ENCODE measurements around the gene SZT2. TPM values are rescaled to one million over a fixed set of nuclear protein-coding genes. Genes with fewer than 3 reads are reported as not detected.

Gene SZT2
- total and polyA plus RNA-seq, 2 of the 4 experiments (the other 2 are of a cell fraction): 9.5 to 14.3 TPM

- H2BK15ac ChIP-seq (ENCODE audit: low read depth, low read length): no peak overlapping the region
- H3K14ac ChIP-seq (replicated peaks; ENCODE audit: low read depth, low read length): no peak overlapping the region
- H4K8ac ChIP-seq (ENCODE audit: low read depth in 2 of 2, low read length in 2 of 2): no peak overlapping the region
- 94% methylated on average over 6 of the region's 10 CpGs; no CpG with 5 or more reads in 1 of the 2 experiments for WGBS, 2 experiments (ENCODE audit: extremely low coverage in 2 of 2, insufficient read length in 1 of 2)
- ATAC-seq (ENCODE audit: low read depth) (no peak), DNase-seq (no peak)
- H3K9me1 ChIP-seq (ENCODE audit: insufficient read depth, low read length): peaks cover 14% of the 10 kb centered on the region; the same call in 1 of the 2 replicates
- no peak overlapping the region for H3K9ac ChIP-seq (ENCODE audit: low read depth, low read length)
- no peak overlapping the region for H3K4me3 ChIP-seq (ENCODE audit: insufficient read depth, low read depth, low read length)
- no peak overlapping the region for H3K4me2 ChIP-seq (ENCODE audit: low read depth, low read length)
- CTCF ChIA-PET: no interaction called here
- no peaks in the 10 kb centered on the region; the same call in 1 of the 2 replicates for H4K20me1 ChIP-seq (ENCODE audit: insufficient read depth, low read length)
- POLR2A ChIA-PET (ENCODE audit: unreplicated experiment): no interaction called here
- H2BK5ac ChIP-seq (ENCODE audit: low read depth, low read length, poor library complexity, severe bottlenecking): no peak overlapping the region
- no peak overlapping the region for H4K91ac ChIP-seq (ENCODE audit: insufficient read depth, low read depth, low read length)
- peaks cover 82% of the 10 kb centered on the region for H3K36me3 ChIP-seq (ENCODE audit: control insufficient read depth, insufficient read depth, low read length)
- intact Hi-C loops (cut with micrococcal nuclease) (no loop called here), in situ Hi-C loops (cut with MboI; ENCODE audit: low sequenced_read_pairs) (loop anchor here (25.0 kb wide), 1 partner anchor 509 kb away; no protein-coding TSS in a partner anchor), dilution Hi-C loops (cut with HindIII; ENCODE audit: low sequenced_read_pairs, unreplicated experiment) (no loop called here)
- H3K27me3 ChIP-seq (ENCODE audit: control insufficient read depth, insufficient read depth, low read length): no peaks in the 10 kb centered on the region
- H2BK20ac ChIP-seq (ENCODE audit: low read depth, low read length): no peak overlapping the region
- H2AK9ac ChIP-seq (replicated peaks; ENCODE audit: low read depth, low read length, poor library complexity): no peak overlapping the region
- H3K56ac ChIP-seq (ENCODE audit: extremely low read depth, insufficient read depth, low read length): no peak overlapping the region
- no peak overlapping the region for H4K5ac ChIP-seq (ENCODE audit: low read depth, low read length)
- H3K23ac ChIP-seq (ENCODE audit: low read depth, low read length): no peak overlapping the region
- BruUV-seq (replicated peaks): no TSS peak
- no peak overlapping the region for H2AK5ac ChIP-seq (ENCODE audit: low read depth, low read length)
- no peak overlapping the region for H3K18ac ChIP-seq (ENCODE audit: low read depth, low read length)
- H2BK120ac ChIP-seq (ENCODE audit: low read depth, low read length): no peak overlapping the region
- no peak overlapping the region for H3K4ac ChIP-seq (ENCODE audit: low read depth, low read length)
- peaks cover 0 to 4% of the 10 kb centered on the region in 2 experiments; a peak in 1 of 4 replicates for H3K79me1 ChIP-seq (ENCODE audit: low read depth in 1 of 2, low read length in 2 of 2)
- no peaks in the 10 kb centered on the region for H3K4me1 ChIP-seq (ENCODE audit: control insufficient read depth, insufficient read depth, low read length)
- no peak overlapping the region for H3K27ac ChIP-seq (ENCODE audit: insufficient read depth, low read length)
- no peaks in the 10 kb centered on the region for H3K9me3 ChIP-seq (ENCODE audit: control insufficient read depth, insufficient read depth, low read length)
- no peak overlapping the region for H2AFZ ChIP-seq (replicated peaks; ENCODE audit: low read length, poor library complexity)
- no peak for TF ChIP-seq BHLHE40 (IDR thresholded peaks at IDR 0.05; ENCODE audit: low read depth, low read length)
- no peak for TF ChIP-seq FOS (IDR thresholded peaks at IDR 0.05; ENCODE audit: low read depth, low read length)
- no peak for TF ChIP-seq CHD1 (IDR thresholded peaks at IDR 0.05; ENCODE audit: low read depth, low read length)
- no peak for TF ChIP-seq RCOR1 (IDR thresholded peaks at IDR 0.05; ENCODE audit: insufficient replicate concordance, low read length)
- TF ChIP-seq, protein P1, sequence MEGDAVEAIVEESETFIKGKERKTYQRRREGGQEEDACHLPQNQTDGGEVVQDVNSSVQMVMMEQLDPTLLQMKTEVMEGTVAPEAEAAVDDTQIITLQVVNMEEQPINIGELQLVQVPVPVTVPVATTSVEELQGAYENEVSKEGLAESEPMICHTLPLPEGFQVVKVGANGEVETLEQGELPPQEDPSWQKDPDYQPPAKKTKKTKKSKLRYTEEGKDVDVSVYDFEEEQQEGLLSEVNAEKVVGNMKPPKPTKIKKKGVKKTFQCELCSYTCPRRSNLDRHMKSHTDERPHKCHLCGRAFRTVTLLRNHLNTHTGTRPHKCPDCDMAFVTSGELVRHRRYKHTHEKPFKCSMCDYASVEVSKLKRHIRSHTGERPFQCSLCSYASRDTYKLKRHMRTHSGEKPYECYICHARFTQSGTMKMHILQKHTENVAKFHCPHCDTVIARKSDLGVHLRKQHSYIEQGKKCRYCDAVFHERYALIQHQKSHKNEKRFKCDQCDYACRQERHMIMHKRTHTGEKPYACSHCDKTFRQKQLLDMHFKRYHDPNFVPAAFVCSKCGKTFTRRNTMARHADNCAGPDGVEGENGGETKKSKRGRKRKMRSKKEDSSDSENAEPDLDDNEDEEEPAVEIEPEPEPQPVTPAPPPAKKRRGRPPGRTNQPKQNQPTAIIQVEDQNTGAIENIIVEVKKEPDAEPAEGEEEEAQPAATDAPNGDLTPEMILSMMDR (conservative IDR thresholded peaks at IDR 0.05; ENCODE audit: low read depth, low read length): no peak
- TF ChIP-seq RAD21 (IDR thresholded peaks at IDR 0.05; ENCODE audit: low read length): no peak
- TF ChIP-seq MAZ (IDR thresholded peaks at IDR 0.05; ENCODE audit: borderline replicate concordance, low read depth, low read length): no peak
- no peak for TF ChIP-seq MXI1 (IDR thresholded peaks at IDR 0.05; ENCODE audit: borderline replicate concordance, low read depth, low read length)
- TF ChIP-seq MAFK (IDR thresholded peaks at IDR 0.05; ENCODE audit: low read depth, low read length): no peak
- no peak for TF ChIP-seq POLR2A (IDR thresholded peaks at IDR 0.05; ENCODE audit: low read depth, low read length)
- TF ChIP-seq USF2 (IDR thresholded peaks at IDR 0.05; ENCODE audit: low read depth, low read length): no peak
- no peak for TF ChIP-seq NFE2L2 (IDR thresholded peaks at IDR 0.05; ENCODE audit: low read depth, low read length)
- TF ChIP-seq SMC3 (IDR thresholded peaks at IDR 0.05; ENCODE audit: low read depth, low read length): no peak
- TF ChIP-seq RFX5 (IDR thresholded peaks at IDR 0.05; ENCODE audit: low read depth, low read length): no peak
- TF ChIP-seq ELK1 (IDR thresholded peaks at IDR 0.05; ENCODE audit: borderline replicate concordance, low read depth, low read length): no peak
- TF ChIP-seq CEBPB (IDR thresholded peaks at IDR 0.05; ENCODE audit: low read depth, low read length): no peak
Observed at GRCh38 chr1:43420874-43421273, 31.2 kb downstream of the SZT2 start.
